Mucosa of descending colon (tissue), 3 donors: ENCODE results near the gene PTPRQ. TPM values are rescaled to one million over a fixed set of nuclear protein-coding genes. Genes with fewer than 3 reads are reported as not detected.

Experiments used
- ATAC-seq: fragments of 200-7000 bp; cut with Tn5 transposase; one replicate; pipeline ENCODE4 v1.9.1; 2020; ENCODE audit warnings: mild to moderate bottlenecking, moderate library complexity
- DNase-seq, 3 donors: peaks; one replicate each; pipeline ENCODE4 v3.0.0-alpha.2; 2020
- H3K36me3 ChIP-seq: fragments of 200-600 bp; one replicate; pipeline ENCODE4 v1.8.0; 2021; ENCODE audit warnings: low read depth, mild to moderate bottlenecking
- H3K4me1 ChIP-seq: fragments of 200-600 bp; one replicate; pipeline ENCODE4 v1.8.0; 2021; ENCODE audit warnings: low read depth, mild to moderate bottlenecking
- H3K4me3 ChIP-seq: fragments of 200-600 bp; one replicate; pipeline ENCODE4 v1.8.0; 2021; ENCODE audit warnings: mild to moderate bottlenecking
- H3K9me3 ChIP-seq: fragments of 200-600 bp; one replicate; pipeline ENCODE4 v1.8.0; 2021; ENCODE audit warnings: mild to moderate bottlenecking
- CTCF ChIP-seq: fragments of 200-600 bp; IDR thresholded peaks from one replicate; pipeline ENCODE4 v1.8.0; 2022; ENCODE audit warnings: antibody characterized with exemption, mild to moderate bottlenecking
- intact Hi-C, 2 donors: fragments of 100-400 bp; cut with DNase I in 1 of 2; cut with micrococcal nuclease in 1 of 2; formaldehyde crosslinking; loops; one replicate each; pipeline versions ENCODE4 v1.11.0 to v1.11.1; 2022; cut with DNase I, micrococcal nuclease
- total RNA-seq, 3 donors: library from RNA; stranded (reverse); fragmentation: NEBNext Ultra II Directional in 2 of 3; extraction: Animal tissue kit (Norgen Biotek cat#: 25700) in 2 of 3; gene quantifications; one replicate each; pipeline versions ENCODE4 v1.2.1 to v1.2.4, GENCODE V29; 2021 to 2023
- donor health status: DM: no; HTN: no; CAD: no; lungs with moderate emphysema.
- donor health status: DM: no; HTN: no; CAD: no.
- donor health status: DM: no; HTN: yes; CAD: no.

The PTPRQ gene
- total RNA-seq, 3 donors from 2014 or later, result 0.16 TPM; not detected in 2

GRCh38 chr12:80491166-80491565 lies 47.1 kb downstream of the PTPRQ start:
- no peak for TF ChIP-seq CTCF

DNA sequence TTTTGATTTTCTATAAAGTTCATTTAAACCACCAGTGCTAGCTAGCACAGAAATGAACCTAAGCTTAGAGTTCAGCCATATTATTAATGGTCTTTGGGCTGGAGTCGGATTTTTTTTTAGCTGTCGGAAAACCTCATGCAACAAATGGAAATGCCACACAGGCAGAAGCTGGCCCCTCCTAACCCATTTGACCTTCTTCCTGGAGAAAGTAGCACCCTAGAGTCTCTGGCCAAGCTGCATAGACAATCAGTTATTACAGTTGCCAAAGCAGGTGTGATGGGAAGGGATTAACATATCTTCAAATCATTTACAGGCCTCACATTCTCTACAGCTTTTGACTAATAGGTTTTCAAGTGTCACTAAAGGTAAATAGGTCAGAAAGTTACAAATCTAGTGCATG lies 49.4 kb downstream of the PTPRQ start:
- H3K4me1 ChIP-seq, result no peaks in the 10 kb centered on the region

More at GRCh38 chr12:80491166-80491565, 47.1 kb downstream of the PTPRQ start:
- DNase-seq, result no peak
- intact Hi-C loops, result no loop called here
- H3K4me1 ChIP-seq, result no peaks in the 10 kb centered on the region
- no peaks in the 10 kb centered on the region for H3K9me3 ChIP-seq
- H3K4me3 ChIP-seq, result no peak overlapping the region
- no peaks in the 10 kb centered on the region for H3K36me3 ChIP-seq
- ATAC-seq, result no peak

GRCh38 chr12:80494836-80495235 lies 50.8 kb downstream of the PTPRQ start:
- TF ChIP-seq CTCF, result no peak
- intact Hi-C loops, result no loop called here
- H3K36me3 ChIP-seq, result no peaks in the 10 kb centered on the region

More for the DNA sequence above, 49.4 kb downstream of the PTPRQ start:
- ATAC-seq (no peak), DNase-seq (no peak)
- Histone ChIP-seq H3K9me3 (no peaks in the 10 kb centered on the region), H3K4me3 (no peak overlapping the region), H3K36me3 (no peaks in the 10 kb centered on the region)
- TF ChIP-seq CTCF, result no peak
- intact Hi-C loops, result no loop called here

DNA sequence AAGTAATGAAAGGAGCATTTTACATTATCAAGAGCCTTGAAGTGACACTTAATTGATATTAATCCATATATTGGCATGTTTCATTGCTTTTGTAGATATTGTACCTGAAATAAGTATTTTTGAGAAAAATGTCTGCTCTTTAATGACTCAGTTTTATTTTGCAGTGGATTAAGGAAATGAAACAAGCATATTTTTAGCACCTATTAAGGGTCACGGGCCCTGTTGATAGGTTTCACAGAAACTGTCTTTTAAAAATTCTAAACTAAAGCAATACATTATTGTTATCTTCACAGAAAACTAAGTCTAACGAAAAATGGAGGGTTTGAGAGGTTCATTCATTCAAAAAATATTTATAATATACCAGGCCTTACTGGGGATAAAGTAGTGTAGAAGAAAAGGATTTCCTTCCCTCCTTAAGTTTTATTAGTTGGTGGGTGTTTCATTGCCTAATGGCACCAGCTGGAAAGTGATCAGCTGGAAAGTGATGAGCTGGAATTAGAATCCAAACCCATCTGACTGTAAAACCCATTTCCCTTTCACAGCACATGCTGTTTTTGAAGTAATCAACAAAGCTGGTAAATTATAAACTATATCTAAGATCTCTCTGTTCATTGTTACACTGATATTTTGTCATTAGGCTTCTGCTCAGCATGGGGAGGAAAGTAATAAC lies 54.2 kb downstream of the PTPRQ start:
- intact Hi-C loops, result no loop called here
- Histone ChIP-seq H3K36me3 (no peaks in the 10 kb centered on the region), H3K4me1 (no peaks in the 10 kb centered on the region), H3K9me3 (no peaks in the 10 kb centered on the region), H3K4me3 (no peak overlapping the region)
- no peak for DNase-seq
- TF ChIP-seq CTCF, result no peak
- no peak for ATAC-seq

More at GRCh38 chr12:80494836-80495235, 50.8 kb downstream of the PTPRQ start:
- DNase-seq, result no peak
- no peak for ATAC-seq
- no peak overlapping the region for H3K4me3 ChIP-seq
- no peaks in the 10 kb centered on the region for H3K9me3 ChIP-seq
- no peaks in the 10 kb centered on the region for H3K4me1 ChIP-seq

GRCh38 chr12:80504389-80505163 lies 60.5 kb downstream of the PTPRQ start:
- TF ChIP-seq CTCF, result no peak
- no peaks in the 10 kb centered on the region for H3K4me1 ChIP-seq
- no peak overlapping the region for H3K4me3 ChIP-seq
- H3K36me3 ChIP-seq, result no peaks in the 10 kb centered on the region
- no peaks in the 10 kb centered on the region for H3K9me3 ChIP-seq
- ATAC-seq (no peak), DNase-seq (no peak)
- intact Hi-C loops, result no loop called here
